DOHH2 (cell line): ENCODE data around the gene FASTK.

Experiments
- H3F3A ChIP-seq: fragments of 200-600 bp; sonication (generic), shearing (Covaris generic); 2 replicates; pipeline ENCODE4 v1.6.0; 2016; ENCODE audit warnings: antibody characterized with exemption, mild to moderate bottlenecking; ENCODE audit not compliant: control insufficient read depth, insufficient read depth
- H3K27ac ChIP-seq: fragments of 200-600 bp; sonication (generic); 2 replicates; pipeline ENCODE4 v1.5.1; 2014; ENCODE audit warnings: low read depth, mild to moderate bottlenecking, low read length, moderate library complexity
- H3K27me3 ChIP-seq: fragments of 200-600 bp; sonication (generic); 2 replicates; pipeline ENCODE4 v1.6.1; 2014; ENCODE audit warnings: mild to moderate bottlenecking, low read length, mixed read lengths; ENCODE audit not compliant: control insufficient read depth
- H3K36me3 ChIP-seq: fragments of 200-600 bp; sonication (generic); 2 replicates; pipeline ENCODE4 v1.6.1; 2014; ENCODE audit warnings: mild to moderate bottlenecking, low read length, moderate library complexity, mixed read lengths; ENCODE audit not compliant: control insufficient read depth
- H3K4me1 ChIP-seq: fragments of 200-600 bp; sonication (generic); 2 replicates; pipeline ENCODE4 v1.6.1; 2014; ENCODE audit warnings: mild to moderate bottlenecking, low read length, mixed read lengths; ENCODE audit not compliant: control insufficient read depth
- H3K4me2 ChIP-seq: fragments of 200-600 bp; sonication (generic); 2 replicates; pipeline ENCODE4 v1.6.0; 2014; ENCODE audit warnings: mild to moderate bottlenecking, low read length, moderate library complexity
- H3K4me3 ChIP-seq: fragments of 200-600 bp; sonication (generic); 2 replicates; pipeline ENCODE4 v1.5.1; 2014; ENCODE audit warnings: mild to moderate bottlenecking, low read length, mixed read lengths
- H3K79me2 ChIP-seq: fragments of 200-600 bp; sonication (generic); 2 replicates; pipeline ENCODE4 v1.6.1; 2014; ENCODE audit warnings: mild to moderate bottlenecking, low read length, mixed read lengths; ENCODE audit not compliant: control insufficient read depth
- H3K9me2 ChIP-seq: fragments of 200-600 bp; sonication (generic); replicated peaks from 2 replicates; pipeline ENCODE4 v1.6.1; 2014; ENCODE audit warnings: mild to moderate bottlenecking, low read length, mixed read lengths; ENCODE audit not compliant: control insufficient read depth
- H3K9me3 ChIP-seq: fragments of 200-600 bp; sonication (generic); 2 replicates; pipeline ENCODE4 v1.6.1; 2014; ENCODE audit warnings: antibody characterized with exemption, low read length, mixed read lengths; ENCODE audit not compliant: control insufficient read depth, insufficient read depth
- H4K20me1 ChIP-seq: fragments of 200-600 bp; sonication (generic); 2 replicates; pipeline ENCODE4 v1.6.0; 2014; ENCODE audit warnings: low read depth, mild to moderate bottlenecking, antibody characterized with exemption, low read length, moderate library complexity; ENCODE audit not compliant: control insufficient read depth, insufficient read depth
- CTCF ChIP-seq: fragments of 200-600 bp; sonication (generic); IDR thresholded peaks from one replicate; pipeline ENCODE4 v1.5.1; 2014; ENCODE audit warnings: antibody characterized with exemption, mild to moderate bottlenecking, low read depth, low read length; ENCODE audit not compliant: poor library complexity, severe bottlenecking
- EZH2phosphoT487 ChIP-seq: fragments of 200-600 bp; sonication (generic); IDR thresholded peaks from 2 replicates; pipeline ENCODE4 v1.6.1; 2017; ENCODE audit warnings: borderline replicate concordance, mild to moderate bottlenecking, antibody characterized with exemption, low read length, moderate library complexity, mixed read lengths

FASTK gene

DNA sequence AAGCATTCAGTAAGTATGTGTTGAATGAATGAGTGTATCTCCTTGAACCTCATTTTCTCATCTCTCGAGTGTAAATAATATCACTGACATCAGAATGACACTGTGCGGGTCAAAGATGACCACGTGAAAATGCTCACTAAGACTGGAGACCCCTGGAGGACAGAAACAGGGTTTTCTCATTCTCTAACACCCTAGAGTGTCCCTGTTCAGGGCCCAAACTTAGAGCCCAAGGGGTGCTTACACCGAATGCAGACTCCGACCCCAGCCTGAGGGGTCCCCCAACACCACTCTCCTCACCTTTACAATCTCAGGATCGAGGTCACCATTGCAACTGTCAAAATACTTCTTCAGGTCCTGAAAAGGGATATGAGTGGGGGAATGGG, 24.3 kb downstream of the FASTK start:
- Histone ChIP-seq H3K4me3 (no peak overlapping the region), H3K27me3 (no peaks in the 10 kb centered on the region), H4K20me1 (peaks cover 6% of the 10 kb centered on the region; the same call in 1 of the 2 replicates), H3K9me2 (no peaks in the 10 kb centered on the region), H3K4me1 (peaks cover 32% of the 10 kb centered on the region), H3K36me3 (peaks cover 5% of the 10 kb centered on the region; the same call in 1 of the 2 replicates), H3K9me3 (no peaks in the 10 kb centered on the region), H3F3A (peaks cover 7% of the 10 kb centered on the region), H3K4me2 (0 out of 2 replicates have a peak overlapping the region, but pooled peaks have one; percentile 64), H3K27ac (no peak overlapping the region), H3K79me2 (peaks cover 18% of the 10 kb centered on the region)
- TF ChIP-seq EZH2phosphoT487 (no peak), CTCF (peak; percentile 16)

GRCh38 chr7:151053751-151054150, 26.9 kb downstream of the FASTK start:
- no peaks in the 10 kb centered on the region for H4K20me1 ChIP-seq
- peaks cover 20% of the 10 kb centered on the region for H3K4me1 ChIP-seq
- H3K4me2 ChIP-seq: no peak overlapping the region
- no peaks in the 10 kb centered on the region for H3K79me2 ChIP-seq
- no peaks in the 10 kb centered on the region for H3K9me3 ChIP-seq
- no peaks in the 10 kb centered on the region for H3K9me2 ChIP-seq
- H3K4me3 ChIP-seq: no peak overlapping the region
- H3K27ac ChIP-seq: no peak overlapping the region
- H3F3A ChIP-seq: peaks cover 3% of the 10 kb centered on the region
- TF ChIP-seq EZH2phosphoT487 (no peak), CTCF (no peak)
- no peaks in the 10 kb centered on the region for H3K36me3 ChIP-seq
- H3K27me3 ChIP-seq: peaks cover 11% of the 10 kb centered on the region; the same call in 1 of the 2 replicates

- Histone ChIP-seq H3K4me3 (no peak overlapping the region), H3K9me3 (no peaks in the 10 kb centered on the region), H3K4me1 (peaks cover 13% of the 10 kb centered on the region), H4K20me1 (no peaks in the 10 kb centered on the region), H3K36me3 (no peaks in the 10 kb centered on the region), H3K27ac (no peak overlapping the region), H3K27me3 (peaks cover 11% of the 10 kb centered on the region; the same call in 1 of the 2 replicates), H3K4me2 (no peak overlapping the region), H3K9me2 (no peaks in the 10 kb centered on the region), H3F3A (no peaks in the 10 kb centered on the region), H3K79me2 (no peaks in the 10 kb centered on the region)
- TF ChIP-seq EZH2phosphoT487 (no peak), CTCF (no peak)
These were observed 27.5 kb downstream of the FASTK start for GRCh38 chr7:151053096-151053495.

GRCh38 chr7:151051108-151051507, 29.5 kb downstream of the FASTK start:
- Histone ChIP-seq H3K9me2 (no peaks in the 10 kb centered on the region), H3K4me2 (peak overlapping the region; percentile 11; the same call in 1 of the 2 replicates), H3K36me3 (no peaks in the 10 kb centered on the region), H3K27ac (no peak overlapping the region), H3K27me3 (peaks cover 11% of the 10 kb centered on the region; the same call in 1 of the 2 replicates), H3F3A (no peaks in the 10 kb centered on the region), H3K79me2 (no peaks in the 10 kb centered on the region), H3K4me3 (no peak overlapping the region), H4K20me1 (no peaks in the 10 kb centered on the region), H3K4me1 (0 out of 2 replicates have a peak, but pooled peaks cover 5% of the 10 kb centered on the region), H3K9me3 (no peaks in the 10 kb centered on the region)
- TF ChIP-seq EZH2phosphoT487: no peak
- no peak for TF ChIP-seq CTCF
